SK-N-SH (cell line): ENCODE data around the gene SLC2A9. TPM values are rescaled to one million over a fixed set of nuclear protein-coding genes. Genes with fewer than 3 reads are reported as not detected.

Experiments used
- CTCF ChIA-PET: fragments of 300-600, 350-600 bp; formaldehyde crosslinking; extraction: SDS; loops from one replicate; lab custom pipeline; 2021; lab: Yijun Ruan, JAX
- POLR2A ChIA-PET: fragments of 350-600 bp; sonication (Branson Sonifier 250); formaldehyde crosslinking; extraction: SDS; loops from one replicate; lab custom pipeline; 2020; ENCODE audit warnings: antibody characterized with exemption, inconsistent platforms; lab: Yijun Ruan, JAX
- DNase-seq: peaks from one replicate; pipeline ENCODE4 v3.0.0; 2012
- H2AFZ ChIP-seq: fragments of 200-600 bp; sonication (generic); 2 replicates; pipeline ENCODE4 v1.8.1; 2016; ENCODE audit warnings: antibody characterized with exemption, mild to moderate bottlenecking, low read depth
- H3F3A ChIP-seq: fragments of 200-600 bp; sonication (generic); replicated peaks from 2 replicates; pipeline ENCODE3; 2016; ENCODE audit warnings: antibody characterized with exemption, mild to moderate bottlenecking; ENCODE audit not compliant: insufficient read depth
- H3K27ac ChIP-seq, 2 experiments: fragments of 200-500 bp in 1 of 2; fragments of 200-600 bp in 1 of 2; sonication (Bioruptor generic) in 1 of 2; sonication (generic), shearing (Covaris generic) in 1 of 2; 2 replicates each; pipeline versions ENCODE4 v1.5.1 to v1.6.1; 2014 to 2016; ENCODE audit warnings: low read depth in 2 of 2, inconsistent platforms in 1 of 2, low read length in 1 of 2, mild to moderate bottlenecking in 1 of 2, mixed read lengths in 1 of 2
- H3K27me3 ChIP-seq: fragments of 200-600 bp; sonication (generic), shearing (Covaris generic); 2 replicates; pipeline ENCODE4 v1.6.1; 2016; ENCODE audit warnings: mixed run types; ENCODE audit not compliant: insufficient read depth
- H3K36me3 ChIP-seq, 2 experiments: fragments of 200-500 bp in 1 of 2; fragments of 200-600 bp in 1 of 2; sonication (Bioruptor generic) in 1 of 2; sonication (generic) in 1 of 2; replicated peaks in 1 of 2; 2 replicates each; pipeline versions ENCODE3 to v1.5.1; 2014 to 2016; ENCODE audit warnings: low read length in 1 of 2, mild to moderate bottlenecking in 1 of 2; ENCODE audit not compliant: insufficient read depth in 2 of 2, control insufficient read depth in 1 of 2
- H3K4me1 ChIP-seq, 2 experiments: fragments of 200-500 bp in 1 of 2; fragments of 200-600 bp in 1 of 2; sonication (Bioruptor generic) in 1 of 2; sonication (generic), shearing (Covaris generic) in 1 of 2; 2 replicates each; pipeline versions ENCODE4 v1.5.1 to v1.6.1; 2014 to 2016; ENCODE audit warnings: low read depth in 1 of 2, low read length in 1 of 2, mixed run types in 1 of 2; ENCODE audit not compliant: insufficient read depth in 2 of 2, control insufficient read depth in 1 of 2
- H3K4me2 ChIP-seq: fragments of 200-600 bp; sonication (generic), shearing (Covaris generic); 2 replicates; pipeline ENCODE4 v1.6.1; 2017; ENCODE audit warnings: mixed run types
- H3K4me3 ChIP-seq, 2 experiments: fragments of 200-500 bp in 1 of 2; fragments of 200-600 bp in 1 of 2; sonication (Bioruptor generic) in 1 of 2; sonication (generic), shearing (Covaris generic) in 1 of 2; 2 replicates each; pipeline versions ENCODE4 v1.5.1 to v1.8.1; 2014 to 2016; ENCODE audit warnings: low read depth in 2 of 2, inconsistent platforms in 1 of 2, low read length in 1 of 2, mild to moderate bottlenecking in 1 of 2, mixed read lengths in 1 of 2, moderate library complexity in 1 of 2
- H3K79me2 ChIP-seq: fragments of 200-600 bp; sonication (generic); 2 replicates; pipeline ENCODE4 v1.8.1; 2017; ENCODE audit warnings: mild to moderate bottlenecking; ENCODE audit not compliant: insufficient read depth
- H3K9ac ChIP-seq: fragments of 200-600 bp; sonication (generic); 2 replicates; pipeline ENCODE4 v1.6.1; 2017; ENCODE audit warnings: mixed run types
- H3K9me2 ChIP-seq: fragments of 200-600 bp; sonication (generic); 2 replicates; pipeline ENCODE4 v1.6.1; 2017; ENCODE audit warnings: mixed run types
- H3K9me3 ChIP-seq: fragments of 200-600 bp; sonication (generic); 2 replicates; pipeline ENCODE4 v1.6.1; 2017; ENCODE audit warnings: mixed run types, mild to moderate bottlenecking, moderate library complexity
- H4K20me1 ChIP-seq: fragments of 200-600 bp; sonication (generic); 2 replicates; pipeline ENCODE4 v1.6.1; 2017; ENCODE audit warnings: mild to moderate bottlenecking, mixed run types; ENCODE audit not compliant: insufficient read depth
- CHD2 ChIP-seq: fragments of 150-350 bp; IDR thresholded peaks from 2 replicates; pipeline ENCODE4 v1.6.1; 2018; ENCODE audit warnings: low read length; ENCODE audit not compliant: partially characterized antibody
- ELF1 ChIP-seq: IDR thresholded peaks from 2 replicates; pipeline ENCODE4 v1.4.0; 2012
- EP300 ChIP-seq, 2 experiments: IDR thresholded peaks; 2 replicates each; pipeline versions ENCODE4 v1.4.0 to v1.6.1; 2012; ENCODE audit warnings: borderline replicate concordance in 1 of 2, low read depth in 1 of 2, low read length in 1 of 2
- FOSL2 ChIP-seq: IDR thresholded peaks from 2 replicates; pipeline ENCODE4 v1.4.0; 2012; ENCODE audit warnings: low read depth, mild to moderate bottlenecking, moderate library complexity, borderline replicate concordance
- FOXJ3 ChIP-seq: sonication (generic); formaldehyde crosslinking; IDR thresholded peaks from 2 replicates; pipeline ENCODE4 v1.5.1; 2020; ENCODE audit warnings: mild to moderate bottlenecking, missing genetic modification reagents
- FOXM1 ChIP-seq: IDR thresholded peaks from 2 replicates; pipeline ENCODE4 v1.4.0; 2012; ENCODE audit warnings: low read depth, mild to moderate bottlenecking
- JUND ChIP-seq: IDR thresholded peaks from 2 replicates; pipeline ENCODE4 v1.4.0; 2012
- MXI1 ChIP-seq: IDR thresholded peaks from 2 replicates; pipeline ENCODE4 v1.6.1; 2012; ENCODE audit warnings: mild to moderate bottlenecking, low read depth, low read length, improper control_type of control experiment
- NFIC ChIP-seq: IDR thresholded peaks from 2 replicates; pipeline ENCODE4 v1.4.0; 2012; ENCODE audit warnings: borderline replicate concordance
- RAD21 ChIP-seq: IDR thresholded peaks from 2 replicates; pipeline ENCODE4 v1.6.1; 2012; ENCODE audit warnings: mild to moderate bottlenecking, low read length
- RXRA ChIP-seq: IDR thresholded peaks from 2 replicates; pipeline ENCODE4 v1.4.0; 2012; ENCODE audit warnings: low read depth, mild to moderate bottlenecking, borderline replicate concordance
- SIN3A ChIP-seq: IDR thresholded peaks from 2 replicates; pipeline ENCODE4 v1.6.1; 2012; ENCODE audit warnings: low read depth, mild to moderate bottlenecking, low read length, moderate library complexity, borderline replicate concordance
- SMC3 ChIP-seq: IDR thresholded peaks from 2 replicates; pipeline ENCODE4 v1.6.1; 2012; ENCODE audit warnings: low read depth, low read length, improper control_type of control experiment
- TAF1 ChIP-seq: IDR thresholded peaks from 2 replicates; pipeline ENCODE4 v1.6.1; 2012; ENCODE audit warnings: low read depth, mild to moderate bottlenecking, low read length, moderate library complexity, borderline replicate concordance
- USF1 ChIP-seq: IDR thresholded peaks from 2 replicates; pipeline ENCODE4 v1.4.0; 2012; ENCODE audit warnings: low read depth, borderline replicate concordance
- YY1 ChIP-seq: IDR thresholded peaks from 2 replicates; pipeline ENCODE4 v1.4.0; 2012; ENCODE audit warnings: low read depth, mild to moderate bottlenecking
- ZBTB33 ChIP-seq: IDR thresholded peaks from 2 replicates; pipeline ENCODE4 v1.4.0; 2012; ENCODE audit warnings: low read depth, borderline replicate concordance
- WGBS: methylation state at CpG from one replicate; pipeline ENCODE4 v1.1.6; 2017; ENCODE audit warnings: low lambda C conversion rate; 5-methylcytosine and 5-hydroxymethylcytosine counted together
- polyA plus RNA-seq, 3 experiments: library from polyadenylated mRNA; depleted of rRNA; stranded (reverse); fragments of >200 nt; gene quantifications; 2 replicates each; pipeline ENCODE4 v1.2.3, GENCODE V29; 2012
- TF ChIP-seq, protein P1 (sequence below): fragments of 150-350 bp; IDR thresholded peaks from 2 replicates; pipeline ENCODE4 v1.6.1; 2016; ENCODE audit warnings: mild to moderate bottlenecking, low read depth, low read length

The SLC2A9 gene
- polyA plus RNA-seq, 1 of the 3 experiments (the other 2 are of a cell fraction): not detected

GRCh38 chr4:10054571-10055041 is 33.3 kb upstream of the SLC2A9 start:
- Histone ChIP-seq H3K27me3 (no peaks in the 10 kb centered on the region), H3K9me2 (no peaks in the 10 kb centered on the region), H3K4me2 (no peak overlapping the region), H3K27ac (no peak overlapping the region), H2AFZ (no peak overlapping the region), H3K79me2 (no peaks in the 10 kb centered on the region), H3F3A (no peaks in the 10 kb centered on the region), H3K9ac (no peak overlapping the region), H3K4me1 (peaks cover 0 to 3% of the 10 kb centered on the region in 2 experiments; a peak in 1 of 4 replicates), H3K36me3 (no peaks in the 10 kb centered on the region), H3K9me3 (no peaks in the 10 kb centered on the region), H4K20me1 (no peaks in the 10 kb centered on the region), H3K4me3 (no peak overlapping the region)
- WGBS: 21% methylated on average over 4 of the region's 4 CpGs
- TF ChIP-seq, protein P1, sequence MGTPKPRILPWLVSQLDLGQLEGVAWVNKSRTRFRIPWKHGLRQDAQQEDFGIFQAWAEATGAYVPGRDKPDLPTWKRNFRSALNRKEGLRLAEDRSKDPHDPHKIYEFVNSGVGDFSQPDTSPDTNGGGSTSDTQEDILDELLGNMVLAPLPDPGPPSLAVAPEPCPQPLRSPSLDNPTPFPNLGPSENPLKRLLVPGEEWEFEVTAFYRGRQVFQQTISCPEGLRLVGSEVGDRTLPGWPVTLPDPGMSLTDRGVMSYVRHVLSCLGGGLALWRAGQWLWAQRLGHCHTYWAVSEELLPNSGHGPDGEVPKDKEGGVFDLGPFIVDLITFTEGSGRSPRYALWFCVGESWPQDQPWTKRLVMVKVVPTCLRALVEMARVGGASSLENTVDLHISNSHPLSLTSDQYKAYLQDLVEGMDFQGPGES: no peak
- no peak for TF ChIP-seq USF1
- no peak for TF ChIP-seq ZBTB33
- no peak for TF ChIP-seq FOSL2
- TF ChIP-seq JUND: no peak
- TF ChIP-seq EP300 (IDR thresholded peaks at IDR 0.05; ENCODE audit: borderline replicate concordance in 1 of 2, low read depth in 1 of 2, low read length in 1 of 2): no peak
- TF ChIP-seq RAD21: no peak
- TF ChIP-seq CHD2: no peak
- no peak for TF ChIP-seq MXI1
- no peak for TF ChIP-seq RXRA
- TF ChIP-seq YY1: no peak
- TF ChIP-seq TAF1: no peak
- TF ChIP-seq NFIC: no peak
- TF ChIP-seq SIN3A: no peak
- no peak for TF ChIP-seq FOXJ3 (CRISPR knock-in tag)
- TF ChIP-seq ELF1: no peak
- TF ChIP-seq SMC3: no peak
- TF ChIP-seq FOXM1: no peak
- POLR2A ChIA-PET: no interaction called here
- CTCF ChIA-PET: no interaction called here
- no peak for DNase-seq
